GM19238 (cell line): ENCODE data around the gene SARDH.
"Not testable (repeated sequence)": the region's sequence is repeated elsewhere in the genome, so short reads cannot be mapped to it uniquely, and the experiment has no call there.

Source experiments
- DNase-seq: peaks from one replicate; pipeline ENCODE4 v3.0.0; 2011; ENCODE audit warnings: low spot score; ENCODE audit not compliant: insufficient read length

The SARDH gene

DNA sequence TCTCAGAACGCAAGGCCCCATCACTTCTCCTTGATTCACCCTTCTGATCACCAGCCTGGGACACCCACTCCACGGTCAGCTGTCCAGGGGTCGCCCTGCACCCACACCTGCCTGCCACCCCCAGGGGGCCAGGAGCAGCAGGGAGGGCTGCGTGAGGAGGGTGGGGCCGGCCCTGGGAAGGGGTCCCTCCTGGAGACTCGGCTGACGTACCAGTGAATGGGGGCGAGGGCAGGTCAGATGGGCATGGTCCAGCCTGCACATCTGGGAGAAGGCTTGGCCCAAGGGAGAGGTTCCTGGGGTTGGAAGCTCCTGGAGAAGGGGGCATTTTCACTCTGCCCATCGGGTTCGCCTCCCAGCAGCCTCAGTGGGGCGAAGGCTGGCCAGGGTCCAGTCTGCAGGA lies 21.8 kb upstream of the SARDH start:
- no peak for DNase-seq

DNA sequence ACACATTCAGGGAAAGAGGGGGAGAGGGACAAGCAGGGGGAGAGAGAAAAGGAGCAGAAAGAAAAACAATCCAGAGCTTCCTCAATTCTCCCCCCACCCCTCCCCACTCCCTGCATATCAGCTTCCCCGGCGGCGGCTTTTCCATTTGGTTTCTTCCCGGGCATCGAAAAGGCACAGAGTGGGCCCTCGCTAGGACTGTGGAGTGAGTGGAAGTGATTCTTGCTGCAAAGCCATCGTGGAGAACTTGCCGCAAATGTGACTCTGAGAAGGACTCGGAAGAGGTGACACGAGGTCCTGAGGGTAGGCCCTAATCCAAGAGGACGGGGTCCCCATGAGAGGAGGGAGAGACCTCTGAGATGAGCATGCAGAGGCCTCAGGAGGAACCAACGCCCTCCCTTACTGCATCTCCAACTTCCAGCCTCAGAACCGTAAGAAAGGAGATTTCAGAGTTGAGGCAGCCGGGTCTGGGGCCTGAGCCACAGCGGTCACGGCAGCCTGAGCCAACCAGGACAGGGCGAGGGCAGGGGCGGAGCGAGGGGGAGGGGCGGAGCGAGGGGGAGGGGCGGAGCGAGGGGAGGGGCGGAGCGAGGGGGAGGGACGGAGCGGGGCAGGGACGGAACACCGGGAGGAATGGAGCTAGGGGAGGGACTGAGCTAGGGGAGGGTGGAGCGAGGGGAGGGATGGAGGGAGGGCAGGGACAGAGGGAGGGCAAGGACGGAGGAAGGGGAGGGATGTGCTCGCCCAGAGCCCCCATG lies 21.2 kb upstream of the SARDH start:
- no peak for DNase-seq

DNA sequence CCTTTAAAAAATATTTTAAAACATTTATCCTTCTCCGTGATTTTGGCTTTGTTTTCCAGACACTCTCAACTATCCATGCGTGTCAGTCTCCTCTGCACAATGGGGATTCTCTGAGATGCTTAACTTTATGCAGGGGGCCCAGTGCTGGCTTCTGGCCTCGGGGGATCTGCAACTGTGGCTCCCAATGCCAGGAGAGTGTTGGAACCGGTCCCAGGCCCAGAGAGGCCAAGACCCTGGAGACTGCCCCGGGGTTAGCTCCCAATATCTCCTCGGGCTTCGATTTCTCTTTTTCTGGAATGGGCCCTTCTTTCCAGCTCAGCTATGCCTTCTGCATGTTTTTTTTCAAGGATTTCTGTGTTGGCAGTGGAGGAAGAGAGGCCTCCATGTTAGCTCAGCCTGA lies 20.1 kb upstream of the SARDH start:
- DNase-seq = no peak

DNA sequence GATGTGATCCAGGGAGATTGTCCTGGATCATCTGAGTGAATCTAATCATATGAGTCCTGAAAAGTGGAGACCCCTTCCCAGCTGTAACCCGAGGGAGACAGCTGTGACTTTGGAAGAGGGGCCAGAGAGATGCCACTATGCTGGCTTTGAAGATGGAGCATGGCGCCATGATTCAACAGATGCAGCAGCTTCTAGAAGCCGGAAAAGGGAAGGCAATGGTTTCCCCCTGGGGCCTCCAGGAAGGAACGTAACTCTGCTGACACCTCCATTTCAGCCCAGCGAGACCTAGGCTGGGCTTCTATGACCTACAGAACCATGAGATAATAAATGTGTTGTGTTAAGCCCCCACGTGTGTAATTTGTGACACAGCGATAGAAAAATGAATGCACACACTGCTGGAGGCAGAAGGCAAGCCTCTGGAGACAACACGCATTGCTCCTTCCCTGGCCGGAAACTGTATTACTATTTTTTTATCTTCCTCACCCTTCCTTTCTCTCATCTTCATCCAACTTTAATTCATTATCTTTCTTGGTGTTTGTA lies 16.6 kb upstream of the SARDH start:
- no peak for DNase-seq

DNA sequence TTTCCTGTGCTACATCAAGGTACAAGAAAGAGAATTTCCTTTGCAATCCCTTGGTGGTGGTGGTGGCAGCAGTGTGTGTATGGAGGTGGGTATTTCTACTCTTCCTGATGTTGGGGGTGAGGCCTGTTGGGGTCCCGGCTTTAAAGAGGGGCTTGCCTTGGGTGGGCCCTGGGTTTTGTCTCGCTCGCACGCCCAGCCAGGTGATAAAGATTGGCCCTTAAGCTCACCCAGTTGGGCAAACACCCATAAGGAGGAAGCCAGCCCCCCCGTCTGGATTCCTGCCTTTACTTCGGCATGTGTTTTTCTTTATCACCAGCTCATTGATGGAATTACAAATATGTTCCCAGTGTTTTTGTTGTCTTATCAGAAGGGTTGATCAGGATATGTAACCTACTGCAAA lies 16.0 kb upstream of the SARDH start:
- no peak for DNase-seq

DNA sequence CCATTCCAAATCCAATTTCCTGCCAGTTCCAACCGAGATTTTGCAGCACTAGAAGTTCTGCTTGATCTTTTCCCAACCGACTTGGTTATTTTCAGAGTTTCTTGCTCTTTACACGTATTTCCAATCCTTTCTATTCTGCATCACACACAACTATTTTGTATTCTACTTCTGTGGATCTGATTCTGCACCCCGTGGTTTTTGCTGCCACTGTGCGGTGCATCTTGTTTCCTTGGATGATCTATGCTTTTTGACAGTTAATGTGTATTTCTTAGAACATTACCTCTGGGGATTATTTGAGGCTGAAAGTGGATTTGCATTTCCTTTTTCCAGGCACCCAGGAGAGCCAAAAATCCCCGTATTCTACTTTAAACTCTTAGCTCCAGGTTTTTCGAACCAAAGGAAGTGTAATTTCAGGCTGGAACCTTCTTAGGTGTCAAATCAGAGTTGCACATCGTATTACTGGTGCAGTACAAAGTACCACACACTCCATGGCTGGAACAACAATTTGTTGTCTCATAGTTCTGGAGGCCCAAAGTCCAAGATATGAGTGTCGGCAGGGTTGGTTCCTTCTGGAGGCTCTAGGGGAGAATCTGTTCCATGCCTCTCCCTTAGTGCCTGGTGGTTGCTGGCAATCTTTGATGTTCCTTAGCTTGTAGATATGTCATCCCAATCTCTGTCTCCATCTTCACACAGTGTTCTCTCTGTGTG lies 14.7 kb upstream of the SARDH start:
- no peak for DNase-seq

DNA sequence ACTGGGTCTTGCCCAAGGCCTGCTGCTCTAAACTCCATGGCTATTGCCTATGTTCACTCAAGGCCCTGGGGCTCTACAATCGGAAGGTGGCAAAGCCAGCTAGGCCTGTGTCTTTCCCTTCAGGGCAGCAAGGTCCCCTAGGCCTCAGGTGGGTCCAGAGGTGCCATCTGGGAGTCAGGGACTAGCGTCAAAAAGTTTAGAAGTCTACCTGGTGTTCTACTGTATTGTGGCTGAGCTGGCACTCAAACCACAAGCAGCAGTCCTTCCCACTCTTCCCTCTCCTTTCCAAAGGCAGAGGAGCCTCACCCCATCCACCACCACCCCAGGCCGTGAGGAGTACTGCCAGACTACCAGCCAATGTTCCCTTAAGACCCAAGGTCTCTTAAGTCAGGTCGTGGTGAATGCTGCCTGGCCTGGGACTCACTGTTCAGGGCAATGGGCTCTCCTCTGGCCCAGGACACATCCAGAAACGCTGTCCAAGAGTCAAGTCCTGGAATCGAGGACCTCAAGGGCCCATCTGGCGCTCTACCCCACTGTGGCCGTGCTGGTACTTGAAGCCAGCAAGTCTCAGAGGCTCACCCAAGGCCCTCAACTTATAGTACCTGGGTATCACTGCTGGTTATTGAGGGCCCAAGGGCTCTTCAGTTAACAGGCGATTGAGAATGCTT lies 13.0 kb upstream of the SARDH start:
- no peak for DNase-seq

DNA sequence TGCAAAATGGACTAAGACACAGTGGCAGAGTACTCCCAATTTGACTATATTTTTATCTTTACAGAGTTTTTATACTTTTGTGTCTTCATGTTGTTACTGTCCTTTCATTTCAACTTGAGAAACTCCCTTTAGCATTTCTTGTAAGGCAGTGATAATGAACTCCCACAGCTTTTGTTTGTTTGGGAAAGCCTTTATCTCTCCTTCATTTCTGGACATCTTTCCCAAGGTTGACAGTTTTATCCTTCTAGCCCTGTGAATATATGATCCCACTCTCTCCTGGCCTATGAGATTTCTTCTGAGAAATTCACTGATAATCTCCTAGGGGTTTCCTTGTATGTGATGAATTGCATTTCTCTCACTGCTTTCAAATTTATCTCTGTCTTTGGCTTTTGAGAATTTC lies 9.2 kb upstream of the SARDH start:
- DNase-seq = no peak

DNA sequence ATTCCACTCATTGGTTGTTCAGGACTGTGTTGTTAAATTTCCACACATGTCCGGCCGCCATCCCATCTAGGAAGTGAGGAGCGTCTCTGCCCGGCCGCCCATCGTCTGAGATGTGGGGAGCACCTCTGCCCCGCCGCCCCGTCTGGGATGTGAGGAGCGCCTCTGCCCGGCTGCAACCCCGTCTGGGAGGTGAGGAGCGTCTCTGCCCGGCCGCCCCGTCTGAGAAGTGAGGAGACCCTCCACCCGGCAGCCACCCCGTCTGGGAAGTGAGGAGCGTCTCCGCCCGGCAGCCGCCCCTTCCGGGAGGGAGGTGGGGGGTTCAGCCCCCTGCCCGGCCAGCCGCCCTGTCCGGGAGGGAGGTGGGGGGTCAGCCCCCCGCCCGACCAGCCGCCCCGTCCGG lies 6.4 kb upstream of the SARDH start:
- not testable (repeated sequence) for DNase-seq

DNA sequence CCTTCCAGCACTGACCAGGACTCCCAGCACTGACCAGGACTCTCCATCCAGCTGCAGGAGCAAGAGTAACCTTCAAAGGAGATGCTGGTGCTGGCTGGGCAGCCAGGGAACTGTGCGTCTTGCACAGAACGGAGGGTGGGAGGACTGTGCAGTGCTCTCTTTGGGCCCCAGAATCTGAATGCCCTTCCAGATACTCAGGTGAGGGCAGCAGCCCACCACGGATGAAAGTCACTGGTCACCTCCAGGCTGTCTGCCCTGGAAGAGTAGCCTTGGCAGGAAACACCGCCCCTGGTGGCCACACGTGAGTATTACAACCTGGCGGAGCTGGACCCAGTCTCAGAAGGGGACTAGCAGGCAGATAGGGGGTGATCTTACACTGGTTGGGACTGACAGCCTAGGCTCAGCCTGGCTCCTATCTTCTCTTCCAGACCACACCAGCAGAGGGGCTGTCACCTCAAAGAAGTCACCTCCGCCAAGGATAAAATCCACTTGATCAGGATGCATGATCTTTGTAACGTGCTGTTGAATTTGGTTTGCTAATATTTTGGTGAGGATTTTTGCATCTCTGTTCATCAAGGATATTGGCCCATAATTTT lies 4.8 kb upstream of the SARDH start:
- peak; percentile 83 for DNase-seq

DNA sequence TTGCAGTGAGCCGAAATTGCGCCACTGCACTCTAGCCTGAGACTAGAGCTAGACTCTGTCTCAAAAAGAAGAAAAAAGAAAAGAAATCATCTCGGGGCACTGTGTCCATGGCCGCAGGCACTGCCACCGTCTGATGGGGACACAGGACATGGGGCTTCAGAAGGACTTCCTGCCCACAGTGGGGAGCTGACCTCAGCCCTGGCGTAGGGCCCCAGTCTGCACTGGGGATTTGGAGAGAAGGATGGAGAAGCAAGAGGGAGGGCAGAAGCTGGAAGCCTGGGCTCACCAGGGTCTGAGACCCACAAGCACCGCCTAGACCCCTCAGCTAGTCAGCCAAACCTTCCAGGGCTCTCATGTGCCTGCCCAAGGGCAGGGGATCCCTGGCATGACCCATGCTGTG lies 4.1 kb upstream of the SARDH start:
- DNase-seq = no peak

DNA sequence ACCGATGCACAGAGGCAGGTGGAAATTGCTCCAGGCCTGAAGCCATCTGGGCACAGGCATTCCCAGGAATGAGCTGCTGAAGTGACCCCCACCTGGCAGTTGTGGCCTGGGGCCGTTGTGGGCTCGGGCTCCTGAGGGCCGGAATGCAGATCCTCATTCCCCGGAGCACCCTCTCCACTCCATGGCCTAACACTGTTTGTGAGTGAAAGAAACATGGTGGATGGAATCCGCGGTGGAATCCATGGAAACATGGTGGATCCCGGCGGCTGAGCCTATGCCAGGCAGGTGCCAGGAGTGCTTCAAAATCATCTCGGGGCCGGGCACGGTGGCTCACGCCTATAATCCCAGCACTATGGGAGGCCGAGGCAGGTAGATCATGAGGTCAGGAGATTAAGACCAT lies 3.6 kb upstream of the SARDH start:
- DNase-seq = no peak

DNA sequence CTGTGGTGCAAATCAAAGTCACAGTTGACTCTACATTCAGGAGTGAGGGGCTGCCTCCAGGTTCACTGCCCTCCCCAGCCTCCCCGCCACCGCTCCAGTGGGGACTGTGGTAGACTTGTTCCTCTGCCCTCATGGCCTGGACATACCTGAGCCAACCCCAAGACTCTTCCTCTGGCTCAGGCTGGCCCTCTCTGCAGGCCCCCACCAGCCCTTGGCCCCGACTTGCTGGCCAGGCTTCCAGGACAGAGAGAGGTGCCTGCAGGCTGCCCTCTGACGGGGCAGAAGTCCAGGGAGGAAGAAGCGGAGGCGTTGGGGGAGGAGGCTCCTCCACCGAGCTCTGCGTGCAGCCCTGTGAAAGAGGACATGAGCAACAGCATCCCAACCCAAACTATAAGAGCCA lies 2.8 kb upstream of the SARDH start:
- no peak for DNase-seq

DNA sequence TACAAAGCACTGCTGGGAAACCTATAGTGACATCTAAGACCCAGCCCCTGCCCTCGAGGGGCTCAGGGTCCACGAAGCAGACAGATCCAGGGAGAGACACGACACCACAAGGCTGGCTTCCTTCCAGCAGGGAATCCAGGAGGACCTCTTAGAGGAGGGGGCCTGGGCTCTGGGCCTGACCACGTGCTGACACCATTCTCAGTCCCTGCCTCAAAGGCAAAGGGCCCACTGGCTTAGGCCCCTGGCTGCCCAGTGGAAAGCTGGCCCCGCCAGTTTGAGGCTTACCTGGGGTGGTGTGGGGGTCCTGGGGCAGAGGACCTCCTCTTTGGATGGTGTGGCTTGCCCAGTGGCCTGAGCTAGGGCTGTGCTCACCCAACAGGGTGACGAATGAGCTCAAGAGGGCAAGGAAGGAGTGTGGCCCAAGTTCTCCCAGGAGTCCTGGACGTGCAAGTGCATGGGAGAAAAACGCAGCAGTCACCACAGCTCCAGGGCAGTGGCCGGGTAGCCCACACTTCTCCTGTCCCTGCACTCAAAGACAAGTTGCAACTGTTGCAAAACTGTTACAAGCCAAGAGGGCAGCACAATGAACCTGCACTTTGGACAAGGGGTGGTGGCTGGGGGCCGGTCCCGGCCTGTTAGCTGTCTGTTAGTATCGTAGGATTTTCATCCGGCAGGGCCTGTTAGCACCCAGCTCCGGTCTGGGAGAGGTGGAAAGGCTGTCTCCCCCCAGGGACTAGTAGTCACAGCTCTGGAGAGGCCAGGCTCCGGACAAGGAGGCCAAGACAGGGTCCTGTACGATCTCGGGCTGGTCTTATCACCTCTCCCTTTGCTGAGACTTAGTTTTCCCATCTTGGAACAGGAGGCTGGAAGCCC lies 1.5 kb upstream of the SARDH start:
- DNase-seq = no peak

DNA sequence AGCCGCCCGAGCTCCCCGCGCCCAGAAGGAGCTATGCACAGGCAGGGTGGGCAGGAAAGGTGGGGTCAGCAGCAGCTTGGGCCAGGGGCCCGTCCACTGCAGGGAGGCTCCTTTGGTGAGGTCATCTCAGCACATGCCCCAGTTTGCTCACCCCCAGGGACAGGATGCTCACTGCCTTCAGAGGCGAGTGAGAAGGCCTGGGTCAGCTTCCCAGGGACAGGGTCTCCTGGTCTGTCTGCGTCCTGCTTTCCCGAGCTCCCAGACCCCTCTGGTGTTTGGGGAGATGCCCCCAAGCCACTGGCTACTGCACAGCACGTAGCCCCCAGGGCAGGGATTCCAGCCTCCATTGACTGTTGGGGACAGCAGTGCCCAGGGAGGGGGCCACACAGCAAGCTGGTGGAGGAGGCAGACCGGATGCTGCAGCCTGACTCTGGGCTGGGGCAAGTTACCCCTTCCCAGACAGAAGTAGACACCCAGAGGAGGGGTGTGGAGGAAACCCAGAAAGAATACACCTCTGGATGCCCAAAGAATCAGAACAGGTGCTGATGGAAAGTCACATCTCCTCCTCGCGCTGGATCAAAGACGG lies 581 bp upstream of the SARDH start:
- DNase-seq = no peak

DNA sequence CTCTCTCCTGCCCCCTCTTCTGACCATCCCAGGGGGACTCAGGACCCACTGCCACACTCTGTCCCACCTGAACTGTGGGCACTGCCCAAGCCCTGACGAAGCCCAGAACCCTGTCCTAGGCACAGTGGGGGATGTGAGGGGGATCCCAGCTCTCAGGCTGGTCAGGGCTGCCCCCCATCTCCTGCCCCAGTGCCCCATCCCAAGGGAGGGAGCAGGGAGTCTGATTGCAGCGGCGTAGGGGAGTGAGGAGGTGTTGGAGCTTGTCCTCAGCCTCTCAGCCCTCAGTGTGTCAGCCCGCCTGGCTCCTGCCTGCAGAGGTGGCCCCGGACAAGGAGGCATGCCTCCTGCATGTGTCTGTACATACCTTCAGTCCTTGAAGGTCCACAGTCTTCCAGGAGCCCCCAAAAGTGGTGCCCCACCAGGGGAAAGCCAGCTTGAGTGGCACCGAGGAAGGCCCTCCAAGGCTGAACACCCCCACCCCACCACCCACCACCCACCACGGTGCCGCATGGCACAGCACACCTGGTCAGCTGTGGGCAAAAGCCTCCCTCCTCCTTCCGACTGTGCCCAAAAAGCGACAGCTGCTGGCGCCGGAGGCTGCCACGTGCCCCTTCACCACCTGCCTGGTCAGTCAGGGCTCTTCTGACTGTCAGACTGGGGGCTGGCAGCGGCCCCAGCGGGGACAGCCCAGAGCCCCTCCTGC lies 930 bp downstream of the SARDH start:
- DNase-seq = no peak

DNA sequence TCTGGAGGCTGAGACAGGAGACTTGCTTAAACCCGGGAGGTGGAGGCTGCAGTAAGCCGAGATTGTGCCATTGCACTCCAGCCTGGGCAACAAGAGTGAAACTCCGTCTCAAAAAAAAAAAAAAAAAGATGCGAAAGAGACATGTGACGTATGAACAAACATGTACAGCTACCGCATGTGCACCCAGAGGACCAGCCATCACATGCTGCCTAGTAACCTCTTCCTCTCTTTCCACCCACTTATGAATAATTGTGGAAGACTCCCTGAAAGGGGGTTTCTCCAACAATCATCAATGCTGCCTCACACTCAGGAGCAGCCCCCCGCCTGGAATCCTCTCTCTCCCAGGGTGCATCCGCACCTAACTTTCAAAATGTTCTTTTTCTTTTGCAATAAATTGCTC lies 2.2 kb downstream of the SARDH start:
- DNase-seq = no peak

DNA sequence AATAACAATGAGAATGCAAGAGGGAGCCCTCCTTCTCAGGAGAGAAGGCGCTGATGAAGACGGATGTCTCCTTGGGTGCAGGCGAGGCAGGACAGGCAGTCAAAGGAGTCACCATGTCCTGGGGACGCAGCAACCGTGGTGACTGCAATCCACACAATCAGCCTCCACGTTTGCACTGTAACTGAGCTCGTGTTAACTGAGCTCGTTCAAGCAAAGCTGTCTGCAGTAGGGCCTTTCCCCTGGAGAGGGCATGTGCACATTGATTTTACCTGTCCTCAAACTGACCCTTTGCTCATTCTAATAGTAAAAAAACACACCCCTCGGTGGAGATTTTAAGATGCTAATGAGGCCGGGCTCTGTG lies 2.8 kb downstream of the SARDH start:
- DNase-seq = no peak

DNA sequence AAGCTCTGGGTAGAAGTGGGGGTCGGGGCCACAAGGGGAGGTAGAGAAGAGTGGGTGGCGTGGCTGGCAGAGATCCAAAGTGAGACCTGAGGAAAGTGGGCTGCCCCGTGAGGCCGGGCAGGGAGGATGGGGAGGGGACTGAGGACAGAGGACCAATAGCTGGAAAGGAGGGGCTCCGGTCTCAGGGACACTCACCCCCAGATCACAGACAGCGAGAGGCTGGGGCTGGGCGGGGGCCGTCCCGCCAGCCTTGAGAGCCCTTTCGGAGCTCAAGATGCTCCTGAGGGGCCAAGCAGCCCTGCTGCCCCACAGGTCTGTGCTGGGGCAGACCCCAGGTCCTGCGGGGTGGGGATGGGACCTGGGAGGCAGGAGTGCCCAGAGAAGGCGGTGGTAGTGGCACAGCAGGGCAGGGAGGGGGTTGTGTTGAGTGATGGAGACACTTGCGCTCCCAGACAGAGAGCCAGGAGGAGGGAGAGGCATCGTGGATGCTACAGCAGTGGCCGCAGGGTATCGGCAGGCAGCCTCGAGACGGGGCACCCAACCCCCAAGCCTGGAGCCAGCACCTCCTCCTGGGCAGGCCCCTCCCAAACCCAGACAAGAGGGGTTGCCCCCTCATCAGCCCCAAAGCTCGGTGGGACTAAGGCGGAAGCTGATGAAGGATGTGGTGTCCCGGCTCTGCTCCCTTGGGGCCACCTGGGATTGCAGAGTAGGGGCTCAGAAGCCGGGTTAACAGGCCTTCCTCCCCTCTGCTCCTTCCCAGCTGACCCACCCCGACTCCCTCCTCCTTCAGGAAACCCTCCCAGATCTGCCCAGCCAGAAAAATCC lies 3.4 kb downstream of the SARDH start:
- DNase-seq = no peak
